Loucy (cell line): Measurements from ENCODE around the gene CHAMP1.

Source experiments
- H2AFZ ChIP-seq: fragments of 200-600 bp; sonication (generic); 2 replicates; pipeline ENCODE4 v1.6.0; 2016; ENCODE audit warnings: antibody characterized with exemption, mild to moderate bottlenecking, low read length, moderate library complexity
- H3F3A ChIP-seq: fragments of 200-600 bp; 2 replicates; pipeline ENCODE4 v1.6.0; 2016; ENCODE audit warnings: antibody characterized with exemption, low read depth, mild to moderate bottlenecking
- H3K27me3 ChIP-seq: fragments of 200-600 bp; sonication (generic); 2 replicates; pipeline ENCODE4 v1.6.1; 2014; ENCODE audit warnings: low read length, mild to moderate bottlenecking; ENCODE audit not compliant: insufficient read depth, poor library complexity, severe bottlenecking
- H3K36me3 ChIP-seq: fragments of 200-600 bp; sonication (generic); 2 replicates; pipeline ENCODE4 v1.6.1; 2016; ENCODE audit warnings: low read length; ENCODE audit not compliant: insufficient read depth
- H3K4me1 ChIP-seq: fragments of 200-600 bp; sonication (generic); 2 replicates; pipeline ENCODE4 v1.5.1; 2014; ENCODE audit warnings: low read length, mild to moderate bottlenecking; ENCODE audit not compliant: insufficient read depth, poor library complexity, severe bottlenecking
- H3K4me2 ChIP-seq: fragments of 200-600 bp; sonication (generic); 2 replicates; pipeline ENCODE4 v1.6.0; 2014; ENCODE audit warnings: antibody characterized with exemption, low read length, low read depth, mild to moderate bottlenecking; ENCODE audit not compliant: poor library complexity, severe bottlenecking
- H3K4me3 ChIP-seq: fragments of 200-600 bp; sonication (generic); 2 replicates; pipeline ENCODE4 v1.5.1; 2014; ENCODE audit warnings: low read length, mild to moderate bottlenecking, mixed read lengths; ENCODE audit not compliant: poor library complexity, severe bottlenecking
- H3K79me2 ChIP-seq: fragments of 200-600 bp; sonication (generic); 2 replicates; pipeline ENCODE4 v1.6.1; 2014; ENCODE audit warnings: low read length; ENCODE audit not compliant: insufficient read depth
- H3K9ac ChIP-seq: fragments of 200-600 bp; sonication (generic); 2 replicates; pipeline ENCODE4 v1.6.0; 2014; ENCODE audit warnings: mild to moderate bottlenecking, low read depth, low read length, moderate library complexity; ENCODE audit not compliant: poor library complexity, severe bottlenecking
- H3K9me2 ChIP-seq: fragments of 200-600 bp; sonication (generic); replicated peaks from 2 replicates; pipeline ENCODE4 v1.6.1; 2016; ENCODE audit warnings: low read depth, low read length, mixed read lengths
- H3K9me3 ChIP-seq: fragments of 200-600 bp; sonication (generic); 2 replicates; pipeline ENCODE4 v1.6.1; 2014; ENCODE audit warnings: mild to moderate bottlenecking, antibody characterized with exemption, low read length, low read depth; ENCODE audit not compliant: insufficient read depth
- H4K20me1 ChIP-seq: fragments of 200-600 bp; sonication (generic); 2 replicates; pipeline ENCODE4 v1.6.0; 2014; ENCODE audit warnings: antibody characterized with exemption, low read length, mild to moderate bottlenecking; ENCODE audit not compliant: insufficient read depth, poor library complexity, severe bottlenecking
- EZH2phosphoT487 ChIP-seq: fragments of 200-600 bp; IDR thresholded peaks from 2 replicates; pipeline ENCODE4 v1.6.1; 2018; ENCODE audit warnings: antibody characterized with exemption, mild to moderate bottlenecking, moderate library complexity, borderline replicate concordance
- TF ChIP-seq, protein P1 (sequence below): fragments of 200-600 bp; sonication (generic); conservative IDR thresholded peaks from 2 replicates; pipeline ENCODE4 v1.5.1; 2014; ENCODE audit warnings: mild to moderate bottlenecking, antibody characterized with exemption, low read length

Gene CHAMP1

GRCh38 chr13:114281351-114282040 is 32.8 kb upstream of the CHAMP1 start, which contains the start of gene UPF3A:
TSS of gene UPF3A (plus strand) at chr13:114281601. CDS start at chr13:114281640, 39 bp downstream.
- Histone ChIP-seq H3K9me2 (no peaks in the 10 kb centered on the region), H3K27me3 (no peaks in the 10 kb centered on the region), H3K9me3 (no peaks in the 10 kb centered on the region), H3K4me2 (peak within 1 kb of the TSS; percentile 92), H3K9ac (peak within 1 kb of the TSS; percentile 89), H3K4me1 (peaks cover 46% of the 10 kb centered on the region), H3K79me2 (peaks cover 38% of the 10 kb centered on the region), H3K4me3 (peak within 1 kb of the TSS; percentile 91), H4K20me1 (peaks cover 23% of the 10 kb centered on the region), H2AFZ (peak within 1 kb of the TSS; percentile 89), H3F3A (no peaks in the 10 kb centered on the region), H3K36me3 (peaks cover 5% of the 10 kb centered on the region; the same call in 1 of the 2 replicates)
- no peak for TF ChIP-seq EZH2phosphoT487
- TF ChIP-seq, protein P1, sequence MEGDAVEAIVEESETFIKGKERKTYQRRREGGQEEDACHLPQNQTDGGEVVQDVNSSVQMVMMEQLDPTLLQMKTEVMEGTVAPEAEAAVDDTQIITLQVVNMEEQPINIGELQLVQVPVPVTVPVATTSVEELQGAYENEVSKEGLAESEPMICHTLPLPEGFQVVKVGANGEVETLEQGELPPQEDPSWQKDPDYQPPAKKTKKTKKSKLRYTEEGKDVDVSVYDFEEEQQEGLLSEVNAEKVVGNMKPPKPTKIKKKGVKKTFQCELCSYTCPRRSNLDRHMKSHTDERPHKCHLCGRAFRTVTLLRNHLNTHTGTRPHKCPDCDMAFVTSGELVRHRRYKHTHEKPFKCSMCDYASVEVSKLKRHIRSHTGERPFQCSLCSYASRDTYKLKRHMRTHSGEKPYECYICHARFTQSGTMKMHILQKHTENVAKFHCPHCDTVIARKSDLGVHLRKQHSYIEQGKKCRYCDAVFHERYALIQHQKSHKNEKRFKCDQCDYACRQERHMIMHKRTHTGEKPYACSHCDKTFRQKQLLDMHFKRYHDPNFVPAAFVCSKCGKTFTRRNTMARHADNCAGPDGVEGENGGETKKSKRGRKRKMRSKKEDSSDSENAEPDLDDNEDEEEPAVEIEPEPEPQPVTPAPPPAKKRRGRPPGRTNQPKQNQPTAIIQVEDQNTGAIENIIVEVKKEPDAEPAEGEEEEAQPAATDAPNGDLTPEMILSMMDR = no peak

DNA sequence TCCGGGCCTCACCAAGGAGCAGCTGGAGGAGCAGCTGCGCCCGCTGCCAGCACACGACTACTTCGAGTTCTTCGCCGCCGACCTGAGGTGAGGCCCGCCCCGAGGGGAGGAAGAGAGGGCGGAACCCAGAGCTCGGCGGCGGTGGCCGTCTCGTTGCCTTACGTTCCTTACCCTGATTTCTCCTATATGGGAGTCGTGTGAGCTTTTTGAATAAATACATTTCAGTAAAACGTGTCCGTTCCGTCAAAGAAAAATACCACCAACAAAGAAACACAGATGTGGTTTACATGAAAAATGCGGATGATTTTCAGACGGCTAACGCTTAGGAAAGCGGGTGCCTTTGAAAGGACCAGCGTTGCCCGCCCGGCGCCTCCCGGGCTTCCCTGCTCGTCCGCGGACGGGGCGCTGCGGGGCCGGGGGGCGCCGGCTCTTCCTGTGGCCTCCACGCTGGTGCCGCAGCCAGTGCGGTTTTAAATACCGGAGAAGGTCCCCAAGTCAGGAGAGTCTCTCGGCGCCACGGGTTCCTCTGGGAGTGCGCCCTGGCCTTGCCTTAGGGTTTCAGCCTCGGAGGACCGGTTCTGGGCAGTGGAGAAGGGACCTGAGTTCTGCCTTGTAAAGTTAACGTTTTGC is 32.1 kb upstream of the CHAMP1 start:
- Histone ChIP-seq H3K27me3 (no peaks in the 10 kb centered on the region), H3K9me3 (no peaks in the 10 kb centered on the region), H3F3A (no peaks in the 10 kb centered on the region), H3K9ac (peak overlapping the region; percentile 89), H3K79me2 (peaks cover 38% of the 10 kb centered on the region), H3K9me2 (no peaks in the 10 kb centered on the region), H2AFZ (peak overlapping the region; percentile 68), H3K4me2 (peak overlapping the region; percentile 92), H3K4me1 (peaks cover 46% of the 10 kb centered on the region), H3K4me3 (peak overlapping the region; percentile 91), H3K36me3 (peaks cover 11% of the 10 kb centered on the region; the same call in 1 of the 2 replicates), H4K20me1 (peaks cover 23% of the 10 kb centered on the region)
- TF ChIP-seq, protein P1 = no peak

DNA sequence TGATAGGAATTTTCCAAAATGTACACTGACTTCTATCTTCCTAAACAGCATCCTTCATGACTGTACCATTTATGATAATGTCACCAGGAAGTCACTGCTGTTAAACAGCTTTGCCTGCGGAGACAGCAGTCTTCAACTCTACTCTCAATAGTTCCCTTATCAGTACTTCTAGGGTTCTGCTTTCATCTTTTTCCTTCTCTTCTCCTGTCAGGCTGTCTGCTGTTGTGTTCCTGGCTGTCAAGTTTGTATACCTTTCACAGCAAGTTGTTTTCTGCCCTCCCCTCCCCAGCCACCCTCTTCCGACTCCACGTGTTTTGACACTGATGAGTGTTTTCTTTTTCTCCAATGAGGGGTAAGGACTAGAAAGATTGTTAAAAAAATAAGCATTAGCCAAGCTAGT is 30.7 kb upstream of the CHAMP1 start:
- peaks cover 16% of the 10 kb centered on the region; the same call in 1 of the 2 replicates for H3K36me3 ChIP-seq
- H3K4me3 ChIP-seq = peak overlapping the region; percentile 91
- H3K27me3 ChIP-seq = no peaks in the 10 kb centered on the region
- TF ChIP-seq, protein P1 = no peak
- no peak for TF ChIP-seq EZH2phosphoT487
- peaks cover 38% of the 10 kb centered on the region for H3K79me2 ChIP-seq
- H4K20me1 ChIP-seq = peaks cover 23% of the 10 kb centered on the region
- no peaks in the 10 kb centered on the region for H3F3A ChIP-seq
- peak overlapping the region; percentile 22 for H3K9ac ChIP-seq
- no peak overlapping the region for H2AFZ ChIP-seq
- peaks cover 51% of the 10 kb centered on the region for H3K4me1 ChIP-seq
- no peaks in the 10 kb centered on the region for H3K9me3 ChIP-seq
- no peaks in the 10 kb centered on the region for H3K9me2 ChIP-seq
- peak overlapping the region; percentile 92 for H3K4me2 ChIP-seq
